SK-N-SH (cell line): ENCODE data around the gene RPSA. TPM values are rescaled to one million over a fixed set of nuclear protein-coding genes. Genes with fewer than 3 reads are reported as not detected.

Source experiments
- CTCF ChIA-PET: fragments of 300-600, 350-600 bp; formaldehyde crosslinking; extraction: SDS; loops from one replicate; lab custom pipeline; 2021; lab: Yijun Ruan, JAX
- POLR2A ChIA-PET: fragments of 350-600 bp; sonication (Branson Sonifier 250); formaldehyde crosslinking; extraction: SDS; loops from one replicate; lab custom pipeline; 2020; ENCODE audit warnings: antibody characterized with exemption, inconsistent platforms; lab: Yijun Ruan, JAX
- DNase-seq: peaks from one replicate; pipeline ENCODE4 v3.0.0; 2012
- H2AFZ ChIP-seq: fragments of 200-600 bp; sonication (generic); 2 replicates; pipeline ENCODE4 v1.8.1; 2016; ENCODE audit warnings: antibody characterized with exemption, mild to moderate bottlenecking, low read depth
- H3F3A ChIP-seq: fragments of 200-600 bp; sonication (generic); replicated peaks from 2 replicates; pipeline ENCODE3; 2016; ENCODE audit warnings: antibody characterized with exemption, mild to moderate bottlenecking; ENCODE audit not compliant: insufficient read depth
- H3K27ac ChIP-seq, 2 experiments: fragments of 200-500 bp in 1 of 2; fragments of 200-600 bp in 1 of 2; sonication (Bioruptor generic) in 1 of 2; sonication (generic), shearing (Covaris generic) in 1 of 2; 2 replicates each; pipeline versions ENCODE4 v1.5.1 to v1.6.1; 2014 to 2016; ENCODE audit warnings: low read depth in 2 of 2, inconsistent platforms in 1 of 2, low read length in 1 of 2, mild to moderate bottlenecking in 1 of 2, mixed read lengths in 1 of 2
- H3K27me3 ChIP-seq: fragments of 200-600 bp; sonication (generic), shearing (Covaris generic); 2 replicates; pipeline ENCODE4 v1.6.1; 2016; ENCODE audit warnings: mixed run types; ENCODE audit not compliant: insufficient read depth
- H3K36me3 ChIP-seq, 2 experiments: fragments of 200-500 bp in 1 of 2; fragments of 200-600 bp in 1 of 2; sonication (Bioruptor generic) in 1 of 2; sonication (generic) in 1 of 2; replicated peaks in 1 of 2; 2 replicates each; pipeline versions ENCODE3 to v1.5.1; 2014 to 2016; ENCODE audit warnings: low read length in 1 of 2, mild to moderate bottlenecking in 1 of 2; ENCODE audit not compliant: insufficient read depth in 2 of 2, control insufficient read depth in 1 of 2
- H3K4me1 ChIP-seq, 2 experiments: fragments of 200-500 bp in 1 of 2; fragments of 200-600 bp in 1 of 2; sonication (Bioruptor generic) in 1 of 2; sonication (generic), shearing (Covaris generic) in 1 of 2; 2 replicates each; pipeline versions ENCODE4 v1.5.1 to v1.6.1; 2014 to 2016; ENCODE audit warnings: low read depth in 1 of 2, low read length in 1 of 2, mixed run types in 1 of 2; ENCODE audit not compliant: insufficient read depth in 2 of 2, control insufficient read depth in 1 of 2
- H3K4me2 ChIP-seq: fragments of 200-600 bp; sonication (generic), shearing (Covaris generic); 2 replicates; pipeline ENCODE4 v1.6.1; 2017; ENCODE audit warnings: mixed run types
- H3K4me3 ChIP-seq, 2 experiments: fragments of 200-500 bp in 1 of 2; fragments of 200-600 bp in 1 of 2; sonication (Bioruptor generic) in 1 of 2; sonication (generic), shearing (Covaris generic) in 1 of 2; 2 replicates each; pipeline versions ENCODE4 v1.5.1 to v1.8.1; 2014 to 2016; ENCODE audit warnings: low read depth in 2 of 2, inconsistent platforms in 1 of 2, low read length in 1 of 2, mild to moderate bottlenecking in 1 of 2, mixed read lengths in 1 of 2, moderate library complexity in 1 of 2
- H3K79me2 ChIP-seq: fragments of 200-600 bp; sonication (generic); 2 replicates; pipeline ENCODE4 v1.8.1; 2017; ENCODE audit warnings: mild to moderate bottlenecking; ENCODE audit not compliant: insufficient read depth
- H3K9ac ChIP-seq: fragments of 200-600 bp; sonication (generic); 2 replicates; pipeline ENCODE4 v1.6.1; 2017; ENCODE audit warnings: mixed run types
- H3K9me2 ChIP-seq: fragments of 200-600 bp; sonication (generic); 2 replicates; pipeline ENCODE4 v1.6.1; 2017; ENCODE audit warnings: mixed run types
- H3K9me3 ChIP-seq: fragments of 200-600 bp; sonication (generic); 2 replicates; pipeline ENCODE4 v1.6.1; 2017; ENCODE audit warnings: mixed run types, mild to moderate bottlenecking, moderate library complexity
- H4K20me1 ChIP-seq: fragments of 200-600 bp; sonication (generic); 2 replicates; pipeline ENCODE4 v1.6.1; 2017; ENCODE audit warnings: mild to moderate bottlenecking, mixed run types; ENCODE audit not compliant: insufficient read depth
- CTCF ChIP-seq: fragments of 200-600 bp; sonication (generic); IDR thresholded peaks from 2 replicates; pipeline ENCODE4 v1.6.1; 2017; ENCODE audit warnings: antibody characterized with exemption, mild to moderate bottlenecking, moderate library complexity
- ELF1 ChIP-seq: IDR thresholded peaks from 2 replicates; pipeline ENCODE4 v1.4.0; 2012
- FOSL2 ChIP-seq: IDR thresholded peaks from 2 replicates; pipeline ENCODE4 v1.4.0; 2012; ENCODE audit warnings: low read depth, mild to moderate bottlenecking, moderate library complexity, borderline replicate concordance
- GABPA ChIP-seq: IDR thresholded peaks from 2 replicates; pipeline ENCODE4 v1.4.0; 2012; ENCODE audit warnings: low read depth, mild to moderate bottlenecking
- MAX ChIP-seq: IDR thresholded peaks from 2 replicates; pipeline ENCODE4 v1.4.0; 2012; ENCODE audit warnings: low read depth
- MEF2A ChIP-seq: IDR thresholded peaks from 2 replicates; pipeline ENCODE4 v1.4.0; 2012; ENCODE audit warnings: low read depth, borderline replicate concordance
- RCOR1 ChIP-seq: fragments of 150-350 bp; IDR thresholded peaks from 2 replicates; pipeline ENCODE4 v1.6.1; 2017; ENCODE audit warnings: antibody characterized with exemption, low read length
- RXRA ChIP-seq: IDR thresholded peaks from 2 replicates; pipeline ENCODE4 v1.4.0; 2012; ENCODE audit warnings: low read depth, mild to moderate bottlenecking, borderline replicate concordance
- TCF12 ChIP-seq: IDR thresholded peaks from 2 replicates; pipeline ENCODE4 v1.4.0; 2012
- TEAD4 ChIP-seq: IDR thresholded peaks from 2 replicates; pipeline ENCODE4 v1.4.0; 2012; ENCODE audit warnings: mild to moderate bottlenecking, borderline replicate concordance; ENCODE audit not compliant: insufficient read depth
- USF1 ChIP-seq: IDR thresholded peaks from 2 replicates; pipeline ENCODE4 v1.4.0; 2012; ENCODE audit warnings: low read depth, borderline replicate concordance
- USF2 ChIP-seq: fragments of 150-350 bp; IDR thresholded peaks from 2 replicates; pipeline ENCODE4 v1.6.1; 2017; ENCODE audit warnings: antibody characterized with exemption, low read length, low read depth, borderline replicate concordance
- WGBS: methylation state at CpG from one replicate; pipeline ENCODE4 v1.1.6; 2017; ENCODE audit warnings: low lambda C conversion rate; 5-methylcytosine and 5-hydroxymethylcytosine counted together
- polyA plus RNA-seq, 3 experiments: library from polyadenylated mRNA; depleted of rRNA; stranded (reverse); fragments of >200 nt; gene quantifications; 2 replicates each; pipeline ENCODE4 v1.2.3, GENCODE V29; 2012

Gene RPSA
- polyA plus RNA-seq, 1 of the 3 experiments (the other 2 are of a cell fraction) = 2,958 TPM

- TF ChIP-seq CTCF (no peak), ELF1 (no peak)
Observed at GRCh38 chr3:39386318-39386717, 20.2 kb upstream of the RPSA start (continued).

GRCh38 chr3:39387411-39387975, 19.0 kb upstream of the RPSA start:
- H3F3A ChIP-seq = peaks cover 15% of the 10 kb centered on the region
- H3K9ac ChIP-seq = no peak overlapping the region
- H3K9me2 ChIP-seq = no peaks in the 10 kb centered on the region
- POLR2A ChIA-PET = interaction anchor here (1.6 kb wide), 1 partner anchor 20 kb away, joined by 5 read pairs; the partner anchor contains the start of gene RPSA
- H3K4me2 ChIP-seq = no peak overlapping the region
- TF ChIP-seq RXRA = no peak
- TF ChIP-seq, all 33 proteins: peak for 0
- no peak overlapping the region for H3K27ac ChIP-seq
- CTCF ChIA-PET = no interaction called here
- 76% methylated on average over 1 of the region's 1 CpG for WGBS
- H3K79me2 ChIP-seq = peaks cover 69% of the 10 kb centered on the region
- H2AFZ ChIP-seq = no peak overlapping the region
- H4K20me1 ChIP-seq = peaks cover 47% of the 10 kb centered on the region
- no peak for DNase-seq
- peaks cover 18 to 25% of the 10 kb centered on the region in 2 experiments for H3K36me3 ChIP-seq
- H3K4me1 ChIP-seq = peaks cover 5 to 8% of the 10 kb centered on the region in 2 experiments; a peak in 1 of 4 replicates
- no peaks in the 10 kb centered on the region for H3K9me3 ChIP-seq
- no peak overlapping the region for H3K4me3 ChIP-seq
- no peaks in the 10 kb centered on the region for H3K27me3 ChIP-seq

GRCh38 chr3:39388153-39388552, 18.4 kb upstream of the RPSA start:
- no peaks in the 10 kb centered on the region for H3K9me2 ChIP-seq
- H3K9ac ChIP-seq = no peak overlapping the region
- peaks cover 66% of the 10 kb centered on the region for H3K79me2 ChIP-seq
- no peaks in the 10 kb centered on the region for H3K27me3 ChIP-seq
- TF ChIP-seq GABPA (no peak), TCF12 (no peak), USF2 (no peak), FOSL2 (no peak), RCOR1 (no peak), MAX (no peak), TEAD4 (no peak), MEF2A (no peak), USF1 (no peak)
- peaks cover 8% of the 10 kb centered on the region for H3F3A ChIP-seq
- H3K27ac ChIP-seq = no peak overlapping the region
- no peak overlapping the region for H3K4me2 ChIP-seq
- H4K20me1 ChIP-seq = peaks cover 47% of the 10 kb centered on the region
- H3K4me3 ChIP-seq = no peak overlapping the region
- peaks cover 5 to 8% of the 10 kb centered on the region in 2 experiments; a peak in 1 of 4 replicates for H3K4me1 ChIP-seq
- ChIA-PET CTCF (interaction anchor here (0.6 kb wide), 1 partner anchor 37 kb away, joined by 3 read pairs; no protein-coding TSS in a partner anchor), POLR2A (interaction anchor here (2.0 kb wide), 1 partner anchor 18 kb away, joined by 7 read pairs; the partner anchor contains the start of gene RPSA)
- no peaks in the 10 kb centered on the region for H3K9me3 ChIP-seq
- peaks cover 20 to 29% of the 10 kb centered on the region in 2 experiments for H3K36me3 ChIP-seq
- WGBS = 95% methylated on average over 2 of the region's 2 CpGs
- DNase-seq = no peak
- H2AFZ ChIP-seq = no peak overlapping the region
